ENCODE measurements around the gene P2RX2.

Gene P2RX2

GRCh38 chr12:132653567-132654290 is 35.2 kb downstream of the P2RX2 start:
- Histone ChIP-seq H3K79me1 (ENCODE audit: low read depth, low read length) (no peaks in the 10 kb centered on the region), H2AK5ac (ENCODE audit: low read depth, low read length) (no peak overlapping the region), H2BK12ac (ENCODE audit: low read length) (no peak overlapping the region), H3K4me3 (ENCODE audit: low read length in 2 of 2) (no peak overlapping the region), H3K4me2 (ENCODE audit: insufficient read depth, low read length, poor library complexity, severe bottlenecking) (no peak overlapping the region), H3K18ac (ENCODE audit: low read length) (no peak overlapping the region), H3K14ac (ENCODE audit: low read length) (no peak overlapping the region), H3K27me3 (ENCODE audit: control insufficient read depth in 3 of 3, insufficient read depth in 3 of 3, low read depth in 1 of 3, low read length in 3 of 3) (no peaks in the 10 kb centered on the region), H2BK5ac (ENCODE audit: low read length) (no peak overlapping the region), H2BK15ac (ENCODE audit: low read length) (no peak overlapping the region), H2AFZ (ENCODE audit: low read length) (no peak overlapping the region), H3K9ac (ENCODE audit: low read depth, low read length, poor library complexity) (no peak overlapping the region), H3K36me3 (replicated peaks in 1 of 2; ENCODE audit: control insufficient read depth in 2 of 2, insufficient read depth in 2 of 2, low read length in 2 of 2) (peaks cover 47 to 99% of the 10 kb centered on the region in 2 donors), H3K4me1 (ENCODE audit: control insufficient read depth in 2 of 2, insufficient read depth in 1 of 2, low read depth in 1 of 2, low read length in 2 of 2) (no peaks in the 10 kb centered on the region), H4K91ac (ENCODE audit: low read depth, low read length, poor library complexity) (no peak overlapping the region), H3K4ac (ENCODE audit: low read length) (no peak overlapping the region), H2BK120ac (ENCODE audit: low read depth, low read length) (no peak overlapping the region), H3K27ac (replicated peaks; ENCODE audit: low read length) (no peak overlapping the region), H3K23ac (ENCODE audit: low read depth, low read length, poor library complexity) (no peak overlapping the region), H3K9me3 (replicated peaks in 1 of 2; ENCODE audit: control insufficient read depth in 2 of 2, insufficient read depth in 1 of 2, low read depth in 1 of 2, low read length in 2 of 2) (peaks cover 0 to 3% of the 10 kb centered on the region in 2 donors), H4K8ac (ENCODE audit: low read depth, low read length) (no peak overlapping the region)
- no CpG with 5 or more reads among the region's 7 CpGs for WGBS, 2 donors (ENCODE audit: extremely low coverage in 2 of 2, insufficient read length in 2 of 2, insufficient replicate concordance in 1 of 2)
- DNase-seq (ENCODE audit: low spot score): no peak

DNA sequence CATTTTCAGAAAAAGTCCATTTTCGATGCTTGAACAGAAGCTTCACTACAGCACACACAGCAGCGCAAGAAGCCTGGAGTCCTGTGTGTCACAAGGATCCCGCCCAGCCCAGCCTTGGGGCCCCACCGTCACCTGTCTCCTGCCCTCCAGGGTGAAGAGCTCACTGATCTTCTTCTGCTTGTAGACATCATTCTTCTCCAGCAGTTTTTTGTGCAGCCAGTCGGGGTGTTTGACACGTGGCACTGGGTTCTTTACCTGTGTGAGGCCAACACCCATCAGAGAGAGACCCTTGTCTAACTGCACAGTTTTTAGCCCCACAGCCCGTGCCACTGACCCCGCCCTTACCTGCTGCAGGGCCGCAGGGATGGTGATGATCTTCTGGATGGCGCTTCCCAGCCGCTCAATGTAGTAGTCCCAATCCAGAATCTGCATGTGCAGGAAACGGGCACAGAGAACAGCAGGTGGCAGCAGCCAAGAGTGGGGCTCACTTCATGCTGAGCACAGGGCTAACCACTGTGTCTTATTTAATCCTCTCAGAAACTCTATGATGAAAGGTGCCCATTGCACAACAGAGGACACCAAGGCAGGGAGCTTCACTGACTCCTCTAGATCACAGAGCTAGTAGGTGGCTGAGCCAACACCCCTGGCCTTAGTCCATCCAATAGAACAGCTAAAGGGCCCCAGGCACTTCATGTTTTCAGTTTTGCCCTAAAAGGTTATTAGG is 38.6 kb downstream of the P2RX2 start:
- Histone ChIP-seq H3K4me2 (ENCODE audit: insufficient read depth, low read length, poor library complexity, severe bottlenecking) (no peak overlapping the region), H2BK15ac (ENCODE audit: low read length) (no peak overlapping the region), H3K9ac (ENCODE audit: low read depth, low read length, poor library complexity) (peak overlapping the region; percentile 76), H3K14ac (ENCODE audit: low read length) (no peak overlapping the region), H3K4ac (ENCODE audit: low read length) (no peak overlapping the region), H3K27me3 (ENCODE audit: control insufficient read depth in 3 of 3, insufficient read depth in 3 of 3, low read depth in 1 of 3, low read length in 3 of 3) (no peaks in the 10 kb centered on the region), H2AK5ac (ENCODE audit: low read depth, low read length) (no peak overlapping the region), H3K27ac (replicated peaks; ENCODE audit: low read length) (no peak overlapping the region), H4K91ac (ENCODE audit: low read depth, low read length, poor library complexity) (no peak overlapping the region), H2AFZ (ENCODE audit: low read length) (no peak overlapping the region), H3K4me1 (ENCODE audit: control insufficient read depth in 2 of 2, insufficient read depth in 1 of 2, low read depth in 1 of 2, low read length in 2 of 2) (no peaks in the 10 kb centered on the region), H3K4me3 (ENCODE audit: low read length in 2 of 2) (no peak overlapping the region), H3K18ac (ENCODE audit: low read length) (no peak overlapping the region), H3K23ac (ENCODE audit: low read depth, low read length, poor library complexity) (no peak overlapping the region), H3K9me3 (replicated peaks in 1 of 2; ENCODE audit: control insufficient read depth in 2 of 2, insufficient read depth in 1 of 2, low read depth in 1 of 2, low read length in 2 of 2) (peaks cover 0 to 3% of the 10 kb centered on the region in 2 donors), H3K36me3 (replicated peaks in 1 of 2; ENCODE audit: control insufficient read depth in 2 of 2, insufficient read depth in 2 of 2, low read length in 2 of 2) (peaks cover 56 to 99% of the 10 kb centered on the region in 2 donors), H4K8ac (ENCODE audit: low read depth, low read length) (no peak overlapping the region), H2BK120ac (ENCODE audit: low read depth, low read length) (no peak overlapping the region), H2BK12ac (ENCODE audit: low read length) (no peak overlapping the region), H3K79me1 (ENCODE audit: low read depth, low read length) (no peaks in the 10 kb centered on the region), H2BK5ac (ENCODE audit: low read length) (no peak overlapping the region)
- no peak for DNase-seq (ENCODE audit: low spot score)
- no CpG with 5 or more reads among the region's 12 CpGs for WGBS, 2 donors (ENCODE audit: extremely low coverage in 2 of 2, insufficient read length in 2 of 2, insufficient replicate concordance in 1 of 2)

- Histone ChIP-seq H3K79me1 (ENCODE audit: low read depth, low read length) (no peaks in the 10 kb centered on the region), H2AFZ (ENCODE audit: low read length) (no peak overlapping the region), H3K14ac (ENCODE audit: low read length) (no peak overlapping the region), H3K4me2 (ENCODE audit: insufficient read depth, low read length, poor library complexity, severe bottlenecking) (no peak overlapping the region), H2BK5ac (ENCODE audit: low read length) (no peak overlapping the region), H2BK120ac (ENCODE audit: low read depth, low read length) (no peak overlapping the region), H4K8ac (ENCODE audit: low read depth, low read length) (no peak overlapping the region), H3K9me3 (replicated peaks in 1 of 2; ENCODE audit: control insufficient read depth in 2 of 2, insufficient read depth in 1 of 2, low read depth in 1 of 2, low read length in 2 of 2) (peaks cover 0 to 3% of the 10 kb centered on the region in 2 donors), H3K9ac (ENCODE audit: low read depth, low read length, poor library complexity) (no peak overlapping the region), H2BK15ac (ENCODE audit: low read length) (no peak overlapping the region), H3K23ac (ENCODE audit: low read depth, low read length, poor library complexity) (peak overlapping the region; percentile 15), H2AK5ac (ENCODE audit: low read depth, low read length) (no peak overlapping the region), H3K4me1 (ENCODE audit: control insufficient read depth in 2 of 2, insufficient read depth in 1 of 2, low read depth in 1 of 2, low read length in 2 of 2) (no peaks in the 10 kb centered on the region), H3K27me3 (ENCODE audit: control insufficient read depth in 3 of 3, insufficient read depth in 3 of 3, low read depth in 1 of 3, low read length in 3 of 3) (no peaks in the 10 kb centered on the region), H3K4ac (ENCODE audit: low read length) (no peak overlapping the region), H4K91ac (ENCODE audit: low read depth, low read length, poor library complexity) (no peak overlapping the region), H3K27ac (replicated peaks; ENCODE audit: low read length) (no peak overlapping the region), H3K4me3 (ENCODE audit: low read length in 2 of 2) (peak overlapping the region in 1 of 2 donors; percentile 49), H3K18ac (ENCODE audit: low read length) (no peak overlapping the region), H3K36me3 (replicated peaks in 1 of 2; ENCODE audit: control insufficient read depth in 2 of 2, insufficient read depth in 2 of 2, low read length in 2 of 2) (peaks cover 60 to 99% of the 10 kb centered on the region in 2 donors), H2BK12ac (ENCODE audit: low read length) (no peak overlapping the region)
- WGBS, 2 donors (ENCODE audit: extremely low coverage in 2 of 2, insufficient read length in 2 of 2, insufficient replicate concordance in 1 of 2): no CpG with 5 or more reads among the region's 32 CpGs
- DNase-seq (ENCODE audit: low spot score): no peak
These were observed 39.7 kb downstream of the P2RX2 start for GRCh38 chr12:132658149-132658894.

DNA sequence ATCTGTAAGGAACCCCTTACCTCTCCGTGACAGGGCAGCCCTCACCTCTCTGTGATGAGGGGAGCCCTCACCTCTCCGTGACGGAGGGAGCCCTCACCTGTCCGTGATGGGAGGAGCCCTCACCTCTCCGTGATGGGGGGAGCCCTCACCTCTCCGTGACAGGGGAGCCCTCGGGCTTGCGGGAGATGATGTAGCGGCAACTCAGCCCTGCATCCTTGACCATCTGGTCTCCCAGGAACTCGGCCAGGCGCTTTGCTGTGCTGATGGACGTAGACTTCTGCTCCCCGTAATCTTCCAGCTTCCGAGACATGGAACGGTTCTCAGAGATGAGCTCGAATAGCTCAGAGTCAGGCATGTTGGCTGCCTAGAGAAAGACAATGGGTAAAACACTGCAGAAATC is 40.6 kb downstream of the P2RX2 start:
- H2BK12ac ChIP-seq (ENCODE audit: low read length): no peak overlapping the region
- H3K18ac ChIP-seq (ENCODE audit: low read length): no peak overlapping the region
- H3K4ac ChIP-seq (ENCODE audit: low read length): no peak overlapping the region
- H2BK120ac ChIP-seq (ENCODE audit: low read depth, low read length): no peak overlapping the region
- no peak overlapping the region for H2AK5ac ChIP-seq (ENCODE audit: low read depth, low read length)
- peaks cover 0 to 3% of the 10 kb centered on the region in 2 donors for H3K9me3 ChIP-seq (replicated peaks in 1 of 2; ENCODE audit: control insufficient read depth in 2 of 2, insufficient read depth in 1 of 2, low read depth in 1 of 2, low read length in 2 of 2)
- H3K27ac ChIP-seq (replicated peaks; ENCODE audit: low read length): no peak overlapping the region
- no peak for DNase-seq (ENCODE audit: low spot score)
- no peak overlapping the region for H2BK15ac ChIP-seq (ENCODE audit: low read length)
- peaks cover under 1% of the 10 kb centered on the region for H3K79me1 ChIP-seq (ENCODE audit: low read depth, low read length)
- H3K23ac ChIP-seq (ENCODE audit: low read depth, low read length, poor library complexity): peak overlapping the region; percentile 60
- H2BK5ac ChIP-seq (ENCODE audit: low read length): no peak overlapping the region
- no peak overlapping the region for H4K91ac ChIP-seq (ENCODE audit: low read depth, low read length, poor library complexity)
- H3K9ac ChIP-seq (ENCODE audit: low read depth, low read length, poor library complexity): no peak overlapping the region
- peak overlapping the region in 1 of 2 donors; percentile 24 for H3K4me3 ChIP-seq (ENCODE audit: low read length in 2 of 2)
- no peaks in the 10 kb centered on the region for H3K27me3 ChIP-seq (ENCODE audit: control insufficient read depth in 3 of 3, insufficient read depth in 3 of 3, low read depth in 1 of 3, low read length in 3 of 3)
- no peak overlapping the region for H3K4me2 ChIP-seq (ENCODE audit: insufficient read depth, low read length, poor library complexity, severe bottlenecking)
- WGBS, 2 donors (ENCODE audit: extremely low coverage in 2 of 2, insufficient read length in 2 of 2, insufficient replicate concordance in 1 of 2): no CpG with 5 or more reads among the region's 16 CpGs
- no peak overlapping the region for H4K8ac ChIP-seq (ENCODE audit: low read depth, low read length)
- H2AFZ ChIP-seq (ENCODE audit: low read length): no peak overlapping the region
- no peak overlapping the region for H3K14ac ChIP-seq (ENCODE audit: low read length)
- peaks cover 67 to 99% of the 10 kb centered on the region in 2 donors for H3K36me3 ChIP-seq (replicated peaks in 1 of 2; ENCODE audit: control insufficient read depth in 2 of 2, insufficient read depth in 2 of 2, low read length in 2 of 2)
- H3K4me1 ChIP-seq (ENCODE audit: control insufficient read depth in 2 of 2, insufficient read depth in 1 of 2, low read depth in 1 of 2, low read length in 2 of 2): no peaks in the 10 kb centered on the region
